GM10266 (cell line): ENCODE results near the gene SMARCC1.

Source experiments
- DNase-seq: peaks from one replicate; pipeline ENCODE4 v3.0.0; 2012; ENCODE audit errors: extremely low spot score
- CTCF ChIP-seq: IDR thresholded peaks from 2 replicates; pipeline ENCODE4 v1.5.1; 2012; ENCODE audit warnings: mild to moderate bottlenecking, low read depth; ENCODE audit not compliant: control insufficient read depth, insufficient read depth; ENCODE audit errors: missing control alignments

SMARCC1 gene

GRCh38 chr3:47663630-47664240 lies 118.0 kb downstream of the SMARCC1 start:
- DNase-seq, result no peak
- no peak for TF ChIP-seq CTCF

GRCh38 chr3:47661121-47661752 lies 120.5 kb downstream of the SMARCC1 start:
- DNase-seq, result no peak
- TF ChIP-seq CTCF, result no peak

- TF ChIP-seq CTCF, result no peak
- DNase-seq, result no peak
Measured at GRCh38 chr3:47658444-47658843, 123.2 kb downstream of the SMARCC1 start.

GRCh38 chr3:47652142-47652541 lies 129.6 kb downstream of the SMARCC1 start:
- no peak for TF ChIP-seq CTCF
- DNase-seq, result no peak

GRCh38 chr3:47650294-47650693 lies 131.4 kb downstream of the SMARCC1 start:
- no peak for TF ChIP-seq CTCF
- no peak for DNase-seq

- no peak for DNase-seq
- TF ChIP-seq CTCF, result no peak
Measured at GRCh38 chr3:47647550-47647949, 134.1 kb downstream of the SMARCC1 start.

- no peak for DNase-seq
Measured at GRCh38 chr3:47646362-47646761, 135.3 kb downstream of the SMARCC1 start.

More at GRCh38 chr3:47646362-47646761, 135.3 kb downstream of the SMARCC1 start:
- TF ChIP-seq CTCF, result no peak
